ENCODE data around the gene NCK1.

Gene NCK1

GRCh38 chr3:136861890-136862616 lies at the start of gene NCK1:
TSS of gene NCK1 (plus strand) at chr3:136862208. CDS start at chr3:136928002, 65,794 bp downstream.
- peak; percentile 94 for DNase-seq

GRCh38 chr3:136817448-136817847 lies 44.6 kb upstream of the NCK1 start:
- no peak for DNase-seq

GRCh38 chr3:136818191-136818768 lies 43.7 kb upstream of the NCK1 start:
- peak in 1 of 2 donors; percentile 87 for DNase-seq

GRCh38 chr3:136818769-136819391 lies 43.1 kb upstream of the NCK1 start, which contains the start of gene SLC35G2:
TSS of gene SLC35G2 (plus strand) at chr3:136819126. CDS start at chr3:136854461, 35,335 bp downstream.
- DNase-seq: peak in 1 of 2 donors; percentile 71

GRCh38 chr3:136819392-136819730 lies 42.6 kb upstream of the NCK1 start:
- peak in 1 of 2 donors; percentile 44 for DNase-seq

GRCh38 chr3:136819731-136820679 lies 42.0 kb upstream of the NCK1 start:
- DNase-seq: no peak

GRCh38 chr3:136831461-136831860 lies 30.5 kb upstream of the NCK1 start:
- DNase-seq: no peak

- DNase-seq: no peak
Observed at GRCh38 chr3:136835089-136835812, 26.8 kb upstream of the NCK1 start.

GRCh38 chr3:136835813-136836510 lies 26.0 kb upstream of the NCK1 start:
- no peak for DNase-seq

- DNase-seq: no peak
Observed at GRCh38 chr3:136836511-136837156, 25.4 kb upstream of the NCK1 start.

GRCh38 chr3:136838641-136839555 lies 23.1 kb upstream of the NCK1 start:
- peak in 1 of 2 donors; percentile 88 for DNase-seq

- no peak for DNase-seq
Observed at GRCh38 chr3:136839556-136839931, 22.5 kb upstream of the NCK1 start.

- DNase-seq: no peak
Observed at GRCh38 chr3:136840252-136840651, 21.8 kb upstream of the NCK1 start.

- DNase-seq: no peak
Observed at GRCh38 chr3:136842294-136842693, 19.7 kb upstream of the NCK1 start.

- DNase-seq: no peak
Observed at GRCh38 chr3:136844724-136845123, 17.3 kb upstream of the NCK1 start.

GRCh38 chr3:136852180-136852579 lies 9.8 kb upstream of the NCK1 start:
- DNase-seq: no peak

GRCh38 chr3:136856665-136857064 lies 5.3 kb upstream of the NCK1 start:
- no peak for DNase-seq

- peak in 1 of 2 donors; percentile 92 for DNase-seq
Observed at GRCh38 chr3:136858381-136858780, 3.6 kb upstream of the NCK1 start.

GRCh38 chr3:136860541-136860940 lies 1.5 kb upstream of the NCK1 start:
- DNase-seq: no peak

All from bone marrow (tissue), 2 donors.